GM15510 (cell line): Measurements from ENCODE around the gene DES.

ENCODE experiments used
- POLR2A ChIP-seq: IDR thresholded peaks from 3 replicates; pipeline ENCODE4 v1.6.1; 2011; ENCODE audit warnings: borderline replicate concordance; ENCODE audit not compliant: insufficient read length; ENCODE audit errors: extremely low read depth

The DES gene

GRCh38 chr2:219425238-219426067 lies 7.3 kb downstream of the DES start:
- no peak for TF ChIP-seq POLR2A

GRCh38 chr2:219426068-219426443 lies 7.9 kb downstream of the DES start:
- no peak for TF ChIP-seq POLR2A

DNA sequence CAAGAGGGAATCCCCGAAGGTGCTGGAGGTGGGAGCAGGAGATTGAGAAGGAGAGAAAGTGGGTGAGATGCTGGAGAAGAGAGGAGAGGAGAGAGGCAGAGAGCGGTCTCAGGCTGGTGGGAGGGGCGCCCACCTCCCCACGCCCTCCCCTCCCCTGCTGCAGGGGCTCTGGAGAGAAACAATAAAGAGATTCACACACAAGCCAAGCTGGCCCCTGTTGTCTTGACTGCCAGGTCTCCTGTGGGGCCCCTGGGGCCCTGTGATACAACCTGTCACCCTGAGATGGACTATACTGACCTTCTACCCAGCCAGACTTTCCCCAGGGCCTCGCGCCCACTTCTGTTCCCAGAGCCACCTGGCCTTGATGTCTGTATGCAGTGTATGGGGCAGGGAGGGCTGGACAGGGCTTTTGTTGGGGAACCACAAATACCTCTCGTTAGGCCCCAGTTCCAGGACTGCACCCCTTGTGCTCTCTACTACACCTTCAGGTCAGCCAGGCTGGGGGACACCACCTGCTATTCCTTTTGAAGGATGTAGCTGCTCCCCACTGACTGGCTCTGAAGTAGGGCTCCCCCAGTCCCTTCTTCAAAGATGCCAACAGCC lies 8.5 kb downstream of the DES start:
- no peak for TF ChIP-seq POLR2A

GRCh38 chr2:219428469-219428868 lies 10.3 kb downstream of the DES start:
- no peak for TF ChIP-seq POLR2A

DNA sequence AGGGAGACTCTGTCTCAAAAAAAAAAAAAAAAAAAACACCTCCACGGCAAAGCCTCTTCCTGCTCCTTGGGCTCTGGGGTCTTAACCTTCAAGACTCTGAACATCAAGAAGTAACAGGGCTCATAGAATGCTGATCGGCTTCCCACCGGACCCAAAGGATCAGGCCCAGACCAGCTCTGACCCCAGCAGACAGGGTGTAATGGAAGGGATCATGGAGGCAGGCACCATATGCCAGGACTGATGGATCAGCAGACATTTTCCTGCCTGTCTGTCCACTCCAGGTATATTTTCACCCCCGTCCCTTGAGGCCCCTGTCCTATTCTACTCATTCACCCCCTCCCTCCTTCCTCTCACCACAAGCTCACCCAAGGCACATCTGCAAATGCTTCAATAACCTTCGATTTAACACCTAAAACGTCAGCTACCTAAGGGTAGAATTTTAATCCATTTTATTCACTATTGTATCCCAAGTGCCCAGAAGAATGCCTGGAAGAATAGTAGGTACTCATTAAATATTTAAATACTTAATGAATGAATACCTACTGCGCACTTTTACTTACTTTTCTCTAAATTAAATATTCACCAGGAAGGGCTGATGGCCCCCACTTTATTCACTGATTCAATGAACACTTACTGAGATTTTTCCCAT lies 11.9 kb downstream of the DES start:
- no peak for TF ChIP-seq POLR2A

DNA sequence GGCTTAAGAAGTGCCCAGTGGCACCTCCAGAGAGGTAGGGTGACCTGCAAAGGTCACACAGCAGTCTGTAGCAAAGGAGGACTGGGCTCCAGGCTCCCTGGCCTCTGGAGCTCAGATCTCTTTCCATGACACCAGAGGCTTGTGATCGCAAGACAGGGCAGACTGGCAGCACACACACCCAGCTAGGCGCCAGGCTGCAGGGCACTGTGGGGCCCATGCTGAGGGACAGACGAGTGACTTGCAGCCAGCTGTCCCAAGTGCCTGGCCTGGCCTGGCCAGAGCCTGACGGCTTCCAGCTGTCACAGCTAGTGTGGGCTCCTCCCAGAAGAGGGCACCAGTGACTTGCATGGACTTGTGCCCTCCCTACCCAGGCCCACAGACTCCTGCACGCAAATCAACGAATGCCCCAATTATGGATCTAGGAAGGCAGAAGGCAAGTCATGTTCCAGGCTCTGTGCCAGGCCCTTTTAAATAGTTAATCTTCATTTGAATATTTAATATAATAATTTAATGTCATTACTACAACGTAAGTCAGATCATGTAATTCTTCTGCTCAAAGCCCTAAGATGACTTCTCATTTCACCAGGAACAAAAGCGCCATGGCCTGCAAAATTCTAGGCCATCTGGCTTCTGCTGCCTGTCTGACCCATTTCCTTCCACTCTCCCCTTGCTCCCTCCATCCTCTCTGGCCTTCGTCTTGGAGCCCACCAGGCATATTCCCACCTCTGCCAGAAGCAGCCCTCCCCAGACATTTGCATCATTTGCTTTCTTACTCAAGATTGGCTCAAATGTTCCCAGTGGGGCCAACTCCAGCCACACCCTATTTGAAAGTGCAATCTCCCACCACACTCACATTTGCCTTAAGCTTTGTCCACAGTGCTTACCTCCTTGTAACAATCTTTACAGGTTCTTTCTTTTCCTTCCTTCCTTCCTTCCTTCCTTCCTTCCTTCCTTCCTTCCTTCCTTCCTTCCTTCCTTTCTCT lies 12.7 kb downstream of the DES start:
- no peak for TF ChIP-seq POLR2A

GRCh38 chr2:219433666-219434467 lies 15.7 kb downstream of the DES start:
- TF ChIP-seq POLR2A = no peak

DNA sequence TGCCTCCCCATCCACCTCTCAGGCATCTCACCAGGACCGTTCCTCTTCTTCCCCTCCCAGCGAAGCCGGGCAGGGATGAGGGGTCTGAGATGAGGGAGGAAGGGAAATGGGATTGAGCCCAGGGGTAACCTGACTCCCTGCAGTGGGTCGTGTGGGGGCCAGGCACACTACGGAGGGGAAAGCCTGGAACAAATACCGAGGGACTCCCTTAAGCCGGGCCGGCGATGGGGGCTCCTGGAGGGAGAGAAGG lies 16.2 kb downstream of the DES start:
- no peak for TF ChIP-seq POLR2A

- no peak for TF ChIP-seq POLR2A
Measured at GRCh38 chr2:219434718-219435525, 16.7 kb downstream of the DES start, which contains the start of gene SPEG. TSS of gene SPEG (plus strand) at chr2:219434843. CDS start at chr2:219434978, 135 bp downstream.

DNA sequence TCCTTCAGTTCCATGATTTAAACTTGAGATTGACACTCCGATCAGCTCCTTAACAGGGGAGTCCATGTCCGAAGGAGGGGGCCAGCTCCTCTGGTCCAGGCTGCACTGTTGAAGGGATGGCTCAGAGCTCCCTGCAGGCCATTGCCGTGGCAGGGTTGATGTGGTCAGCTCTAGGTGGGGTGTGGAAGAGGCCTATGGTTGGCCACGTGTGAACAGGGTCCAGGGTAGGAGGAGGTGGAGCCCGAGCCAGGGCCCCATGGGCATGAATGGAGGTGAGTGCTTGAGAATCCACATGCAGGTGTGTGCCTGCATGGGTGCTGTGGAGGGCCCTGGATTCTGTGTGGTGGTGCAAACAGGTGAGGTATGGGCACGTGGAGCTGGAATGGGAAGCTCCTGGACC lies 17.5 kb downstream of the DES start:
- TF ChIP-seq POLR2A = no peak

DNA sequence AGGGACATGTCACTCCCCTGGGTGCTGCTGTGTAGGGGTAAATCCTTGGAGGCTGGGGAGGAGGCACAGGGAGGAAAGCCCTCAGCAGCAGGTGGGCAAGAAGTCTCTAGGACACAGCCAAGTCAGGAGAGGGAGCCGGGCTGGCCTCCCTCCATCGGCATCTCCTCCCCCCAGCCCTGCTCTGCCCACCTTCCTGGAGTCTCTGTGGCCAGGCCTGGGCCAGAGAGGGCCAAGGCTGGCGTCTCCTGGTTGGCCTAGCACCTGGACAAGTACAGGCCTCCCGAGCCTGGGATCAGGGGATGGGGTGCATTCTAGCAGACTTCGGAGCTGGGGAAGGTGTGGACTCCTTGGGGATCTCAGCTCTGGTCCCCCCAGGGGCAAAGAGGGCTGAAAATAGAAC lies 18.3 kb downstream of the DES start:
- no peak for TF ChIP-seq POLR2A

DNA sequence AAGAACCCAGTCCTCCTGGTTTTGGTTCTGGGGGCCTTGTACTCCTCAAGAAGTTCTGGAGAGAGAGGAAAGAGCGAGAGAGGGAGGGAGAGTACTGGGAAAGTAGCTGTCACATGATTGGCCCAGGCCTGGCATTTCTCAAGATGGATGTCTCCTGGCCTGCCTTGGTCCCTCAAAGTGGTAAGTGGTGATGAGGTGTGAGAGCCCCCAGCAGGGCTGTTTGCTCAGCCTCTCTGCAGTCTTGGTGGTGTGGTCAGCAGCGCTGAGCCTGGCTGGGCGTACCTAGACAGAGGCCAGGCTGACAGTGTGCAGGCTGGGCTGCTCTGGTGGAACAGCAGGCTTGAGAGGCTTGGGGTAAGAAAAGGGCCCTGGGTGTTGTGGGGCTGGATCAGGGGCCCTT lies 19.0 kb downstream of the DES start:
- TF ChIP-seq POLR2A = no peak

DNA sequence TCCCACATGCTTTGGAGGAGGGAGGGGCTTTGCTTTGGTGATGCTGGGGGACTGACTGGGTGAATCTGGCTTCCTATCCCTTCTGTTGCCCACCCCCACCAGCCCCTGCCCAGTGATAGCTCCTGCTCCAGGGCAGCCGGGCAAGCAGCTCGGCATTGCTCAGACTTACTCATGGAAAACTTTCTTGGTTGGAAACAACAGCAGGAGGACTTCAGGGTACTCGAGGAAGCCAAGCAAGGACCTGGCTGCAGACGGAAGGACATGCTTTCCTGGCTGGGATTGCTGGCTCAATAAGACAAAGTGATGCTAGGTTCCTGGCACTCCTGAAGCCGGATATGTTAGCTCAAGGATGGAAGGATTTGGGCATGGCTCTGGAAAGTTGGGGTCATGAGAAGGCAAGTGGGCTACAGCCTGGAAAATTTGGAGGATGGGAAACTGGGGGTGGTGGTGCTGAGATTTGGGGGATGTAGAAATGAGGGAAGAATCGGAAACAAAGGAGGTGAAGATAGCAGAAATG lies 19.6 kb downstream of the DES start:
- no peak for TF ChIP-seq POLR2A

DNA sequence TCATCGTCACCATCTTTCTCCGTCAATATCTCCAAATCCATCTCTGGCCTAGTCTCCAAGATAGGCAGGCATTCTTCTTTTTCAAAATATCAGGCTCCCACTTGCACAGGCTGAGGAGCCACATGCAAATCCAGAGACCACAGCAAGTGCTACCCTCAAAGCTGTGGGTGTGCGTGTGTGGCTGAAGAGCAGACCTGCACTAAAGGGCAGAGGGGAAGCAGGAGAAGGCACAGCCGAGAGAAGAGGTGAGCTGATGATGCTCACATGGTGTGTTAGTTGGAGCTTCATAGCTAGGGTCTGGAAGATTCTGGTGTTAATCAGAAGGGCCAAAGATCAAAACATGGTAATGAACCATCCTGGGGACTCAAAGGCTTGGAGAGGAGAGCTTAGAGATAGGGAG lies 20.3 kb downstream of the DES start:
- TF ChIP-seq POLR2A = no peak

- no peak for TF ChIP-seq POLR2A
Measured at GRCh38 chr2:219439506-219439905, 21.3 kb downstream of the DES start.
